B cell (primary cell): ENCODE results near the gene KCNJ10. TPM values are rescaled to one million over a fixed set of nuclear protein-coding genes. Genes with fewer than 3 reads are reported as not detected.

Experiments used
- ATAC-seq: fragments of 200-7000 bp; cut with Tn5 transposase; one replicate; pipeline ENCODE4 v1.10.0; 2021; ENCODE audit warnings: low read depth, mild to moderate bottlenecking, moderate number of reproducible peaks, moderate library complexity
- CTCF ChIA-PET: fragments of 350-600 bp; sonication (Branson Sonifier 250); formaldehyde crosslinking; loops from one replicate; lab custom pipeline; 2021; ENCODE audit warnings: antibody characterized with exemption, inconsistent platforms; lab: Charles Lee
- POLR2A ChIA-PET: fragments of 350-600 bp; sonication (Branson Sonifier 250); formaldehyde crosslinking; loops from one replicate; lab custom pipeline; 2021; ENCODE audit warnings: antibody characterized with exemption; lab: Charles Lee
- DNase-seq: peaks from one replicate; pipeline ENCODE4 v3.0.0; 2013
- H2AFZ ChIP-seq: 2 replicates; pipeline ENCODE4 v1.6.1; 2012; ENCODE audit warnings: mild to moderate bottlenecking, low read depth, low read length; ENCODE audit not compliant: insufficient read depth, poor library complexity, severe bottlenecking
- H3K27ac ChIP-seq, 2 donors: 1 replicate in 1 of 2; 2 replicates in 1 of 2; pipeline ENCODE4 v1.5.1; 2012 to 2013; ENCODE audit warnings: low read length in 2 of 2, mild to moderate bottlenecking in 2 of 2, moderate library complexity in 1 of 2
- H3K27me3 ChIP-seq, 4 experiments: fragments of 200-600 bp in 1 of 4; sonication (generic) in 1 of 4; replicated peaks in 1 of 4; 1 replicate in 2 of 4; 2 replicates in 2 of 4; pipeline versions ENCODE4 v1.6.1 to v1.7.0; 2013 to 2016; ENCODE audit warnings: low read length in 3 of 4, mild to moderate bottlenecking in 2 of 4, mixed read lengths in 1 of 4, moderate library complexity in 1 of 4; ENCODE audit not compliant: insufficient read depth in 4 of 4, control insufficient read depth in 3 of 4; ENCODE audit errors: control extremely low read depth in 1 of 4
- H3K36me3 ChIP-seq, 2 experiments: replicated peaks in 1 of 2; 1 replicate in 1 of 2; 2 replicates in 1 of 2; pipeline versions ENCODE4 v1.6.1 to v1.7.1; 2013; ENCODE audit warnings: low read length in 1 of 2; ENCODE audit not compliant: insufficient read depth in 2 of 2, control insufficient read depth in 1 of 2; ENCODE audit errors: control extremely low read depth in 1 of 2, extremely low read depth in 1 of 2
- H3K4me1 ChIP-seq, 2 donors: fragments of 200-600 bp in 1 of 2; sonication (generic) in 1 of 2; 1 replicate in 1 of 2; 2 replicates in 1 of 2; pipeline versions ENCODE4 v1.5.1 to v1.6.1; 2013 to 2017; ENCODE audit warnings: low read length in 2 of 2; ENCODE audit not compliant: control insufficient read depth in 2 of 2, insufficient read depth in 2 of 2
- H3K4me2 ChIP-seq: replicated peaks from 2 replicates; pipeline ENCODE3; 2012; ENCODE audit warnings: mild to moderate bottlenecking, low read depth, low read length; ENCODE audit not compliant: poor library complexity, severe bottlenecking
- H3K4me3 ChIP-seq, 5 experiments: fragments of 200-600 bp in 1 of 5; sonication (generic) in 1 of 5; 1 replicate in 3 of 5; 2 replicates in 2 of 5; pipeline versions ENCODE4 v1.5.1 to v1.7.0; 2011 to 2016; ENCODE audit warnings: low read length in 4 of 5, mild to moderate bottlenecking in 4 of 5, low read depth in 2 of 5, control low read depth in 1 of 5, moderate library complexity in 1 of 5; ENCODE audit not compliant: insufficient read depth in 1 of 5; ENCODE audit errors: control extremely low read depth in 1 of 5, extremely low read depth in 1 of 5
- H3K79me2 ChIP-seq: fragments of 200-600 bp; sonication (generic); one replicate; pipeline ENCODE4 v1.6.0; 2016; ENCODE audit warnings: low read length; ENCODE audit not compliant: control insufficient read depth, insufficient read depth
- H3K9ac ChIP-seq: fragments of 200-600 bp; sonication (generic); 2 replicates; pipeline ENCODE4 v1.6.1; 2017; ENCODE audit warnings: mild to moderate bottlenecking, low read length, moderate library complexity
- H3K9me3 ChIP-seq, 3 donors: one replicate each; pipeline versions ENCODE4 v1.6.1 to v1.7.1; 2013; ENCODE audit warnings: low read length in 2 of 3; ENCODE audit not compliant: control insufficient read depth in 2 of 3, insufficient read depth in 1 of 3; ENCODE audit errors: control extremely low read depth in 1 of 3
- H4K20me1 ChIP-seq: 2 replicates; pipeline ENCODE4 v1.6.0; 2012; ENCODE audit warnings: mild to moderate bottlenecking, low read length; ENCODE audit not compliant: insufficient read depth, control insufficient read depth, poor library complexity, severe bottlenecking
- H3K27ac Mint-ChIP-seq: one replicate; pipeline ENCODE4 v1.8.0; 2021; ENCODE audit warnings: mixed read lengths
- H3K27me3 Mint-ChIP-seq: one replicate; pipeline ENCODE4 v1.8.0; 2021; ENCODE audit warnings: mixed read lengths
- H3K4me1 Mint-ChIP-seq: one replicate; pipeline ENCODE4 v1.8.0; 2021; ENCODE audit warnings: mixed read lengths
- H3K4me3 Mint-ChIP-seq: one replicate; pipeline ENCODE4 v1.8.0; 2021; ENCODE audit warnings: mixed read lengths
- H3K9me3 Mint-ChIP-seq: one replicate; pipeline ENCODE4 v1.8.0; 2022; ENCODE audit warnings: mixed read lengths; ENCODE audit not compliant: insufficient read depth
- EZH2 ChIP-seq: IDR thresholded peaks from 2 replicates; pipeline ENCODE4 v1.6.1; 2012; ENCODE audit warnings: borderline replicate concordance, low read depth, mild to moderate bottlenecking, moderate library complexity, low read length; ENCODE audit not compliant: insufficient read depth, poor library complexity, severe bottlenecking
- WGBS: methylation state at CpG from one replicate; pipeline ENCODE4 v1.1.5; 2013; ENCODE audit warnings: missing lambda C conversion rate; ENCODE audit not compliant: insufficient coverage; 5-methylcytosine and 5-hydroxymethylcytosine counted together
- intact Hi-C: fragments of 100-400 bp; cut with micrococcal nuclease; formaldehyde crosslinking; loops from one replicate; pipeline ENCODE4 v1.10.0; 2022
- polyA plus RNA-seq: library from polyadenylated mRNA; depleted of rRNA; stranded (reverse); fragments of >200 nt; gene quantifications from 2 replicates; pipeline ENCODE4 v1.2.3, GENCODE V29; 2012
- total RNA-seq, 2 donors: library from RNA; stranded (reverse); fragments of 120-200 nt in 1 of 2; gene quantifications; 1 replicate in 1 of 2; 2 replicates in 1 of 2; pipeline versions ENCODE4 v1.2.3 to v1.2.4, GENCODE V29; 2013 to 2022
- TF ChIP-seq, protein P1 (sequence below): fragments of 200-600 bp; IDR thresholded peaks from one replicate; pipeline ENCODE4 v1.8.0; 2022; ENCODE audit warnings: antibody characterized with exemption, mild to moderate bottlenecking

Gene KCNJ10
- total and polyA plus RNA-seq, 2 donors (not counting 1 experiment from before 2014, with no cell fraction given), result not detected

GRCh38 chr1:160094291-160094625, 24.3 kb upstream of the KCNJ10 start:
- peaks cover 25% of the 10 kb centered on the region for H3K4me1 Mint-ChIP-seq
- intact Hi-C loops, result loop anchor here (10.0 kb wide), 1 partner anchor 1301 kb away; no protein-coding TSS in a partner anchor

GRCh38 chr1:160093624-160094290, 23.8 kb upstream of the KCNJ10 start:
- Mint-ChIP-seq H3K27ac (no peak overlapping the region), H3K27me3 (no peaks in the 10 kb centered on the region), H3K4me1 (peaks cover 23% of the 10 kb centered on the region), H3K9me3 (no peaks in the 10 kb centered on the region), H3K4me3 (no peak overlapping the region)
- Histone ChIP-seq H3K79me2 (peaks cover 36% of the 10 kb centered on the region), H3K9ac (no peak overlapping the region), H3K27ac (no peak overlapping the region), H3K4me1 (peaks cover 18 to 23% of the 10 kb centered on the region in 2 donors), H3K4me3 (no peak overlapping the region), H4K20me1 (peaks cover 69% of the 10 kb centered on the region), H3K4me2 (no peak overlapping the region), H3K9me3 (no peaks in the 10 kb centered on the region), H3K36me3 (peaks cover 3 to 65% of the 10 kb centered on the region in 2 experiments), H3K27me3 (no peaks in the 10 kb centered on the region), H2AFZ (no peak overlapping the region)
- ATAC-seq (no peak), DNase-seq (no peak)
- intact Hi-C loops, result loop anchor here (10.0 kb wide), 1 partner anchor 1301 kb away; no protein-coding TSS in a partner anchor
- ChIA-PET CTCF (interaction anchor here (0.6 to 6.5 kb wide), 3 partner anchors 8 to 163 kb away, joined by 3 to 60 read pairs (median 3); no protein-coding TSS in a partner anchor), POLR2A (no interaction called here)
- 94% methylated on average over 21 of the region's 21 CpGs for WGBS
- TF ChIP-seq, protein P1, sequence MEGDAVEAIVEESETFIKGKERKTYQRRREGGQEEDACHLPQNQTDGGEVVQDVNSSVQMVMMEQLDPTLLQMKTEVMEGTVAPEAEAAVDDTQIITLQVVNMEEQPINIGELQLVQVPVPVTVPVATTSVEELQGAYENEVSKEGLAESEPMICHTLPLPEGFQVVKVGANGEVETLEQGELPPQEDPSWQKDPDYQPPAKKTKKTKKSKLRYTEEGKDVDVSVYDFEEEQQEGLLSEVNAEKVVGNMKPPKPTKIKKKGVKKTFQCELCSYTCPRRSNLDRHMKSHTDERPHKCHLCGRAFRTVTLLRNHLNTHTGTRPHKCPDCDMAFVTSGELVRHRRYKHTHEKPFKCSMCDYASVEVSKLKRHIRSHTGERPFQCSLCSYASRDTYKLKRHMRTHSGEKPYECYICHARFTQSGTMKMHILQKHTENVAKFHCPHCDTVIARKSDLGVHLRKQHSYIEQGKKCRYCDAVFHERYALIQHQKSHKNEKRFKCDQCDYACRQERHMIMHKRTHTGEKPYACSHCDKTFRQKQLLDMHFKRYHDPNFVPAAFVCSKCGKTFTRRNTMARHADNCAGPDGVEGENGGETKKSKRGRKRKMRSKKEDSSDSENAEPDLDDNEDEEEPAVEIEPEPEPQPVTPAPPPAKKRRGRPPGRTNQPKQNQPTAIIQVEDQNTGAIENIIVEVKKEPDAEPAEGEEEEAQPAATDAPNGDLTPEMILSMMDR, result no peak
- TF ChIP-seq EZH2, result no peak

More at GRCh38 chr1:160094291-160094625, 24.3 kb upstream of the KCNJ10 start:
- POLR2A ChIA-PET, result no interaction called here
- Histone ChIP-seq H3K9ac (no peak overlapping the region), H3K27ac (no peak overlapping the region), H4K20me1 (peaks cover 69% of the 10 kb centered on the region), H3K9me3 (no peaks in the 10 kb centered on the region), H2AFZ (no peak overlapping the region), H3K79me2 (peaks cover 36% of the 10 kb centered on the region), H3K27me3 (no peaks in the 10 kb centered on the region), H3K4me3 (no peak overlapping the region), H3K4me1 (peaks cover 20 to 26% of the 10 kb centered on the region in 2 donors), H3K4me2 (no peak overlapping the region), H3K36me3 (peaks cover 3 to 61% of the 10 kb centered on the region in 2 experiments)
- Mint-ChIP-seq H3K27ac (no peak overlapping the region), H3K4me3 (no peak overlapping the region), H3K9me3 (no peaks in the 10 kb centered on the region), H3K27me3 (no peaks in the 10 kb centered on the region)
- ATAC-seq (no peak), DNase-seq (no peak)
- 100% methylated on average over 2 of the region's 4 CpGs for WGBS
- CTCF ChIA-PET, result interaction anchor here (1.0 to 6.5 kb wide), 2 partner anchors 8 to 87 kb away, joined by 3 to 60 read pairs; no protein-coding TSS in a partner anchor
- TF ChIP-seq, protein P1, result no peak
- TF ChIP-seq EZH2, result no peak
